SU-DHL-6 (cell line): ENCODE measurements around the gene ZSWIM7.

Experiments
- H2AFZ ChIP-seq: fragments of 200-600 bp; sonication (generic); 2 replicates; pipeline ENCODE4 v1.6.1; 2014; ENCODE audit warnings: low read depth, mild to moderate bottlenecking, moderate library complexity, mixed read lengths, antibody characterized with exemption, low read length; ENCODE audit not compliant: severe bottlenecking
- H3F3A ChIP-seq: fragments of 200-600 bp; shearing (Covaris generic); 2 replicates; pipeline ENCODE4 v1.6.0; 2016; ENCODE audit warnings: antibody characterized with exemption, mild to moderate bottlenecking; ENCODE audit not compliant: insufficient read depth
- H3K27ac ChIP-seq: fragments of 200-600 bp; sonication (generic); 2 replicates; pipeline ENCODE4 v1.5.1; 2016; ENCODE audit warnings: low read depth, mild to moderate bottlenecking, low read length, moderate library complexity, mixed read lengths
- H3K27me3 ChIP-seq: fragments of 200-600 bp; sonication (generic), shearing (Covaris generic); 2 replicates; pipeline ENCODE4 v1.6.0; 2014; ENCODE audit warnings: mild to moderate bottlenecking, low read length
- H3K36me3 ChIP-seq: fragments of 200-600 bp; sonication (generic); 2 replicates; pipeline ENCODE4 v1.6.1; 2014; ENCODE audit warnings: mild to moderate bottlenecking, low read length, mixed read lengths
- H3K4me2 ChIP-seq: fragments of 300-600, 200-600 bp; shearing (Covaris generic), sonication (generic); 2 replicates; pipeline ENCODE4 v1.6.0; 2014; ENCODE audit warnings: low read length, low read depth, mild to moderate bottlenecking; ENCODE audit not compliant: poor library complexity, severe bottlenecking
- H3K4me3 ChIP-seq: fragments of 200-600 bp; sonication (generic); 2 replicates; pipeline ENCODE4 v1.5.1; 2014; ENCODE audit warnings: antibody characterized with exemption, low read length, mild to moderate bottlenecking, mixed read lengths; ENCODE audit not compliant: insufficient read depth, poor library complexity, severe bottlenecking
- H3K79me2 ChIP-seq: fragments of 200-600 bp; sonication (generic); 2 replicates; pipeline ENCODE4 v1.6.1; 2014; ENCODE audit warnings: mild to moderate bottlenecking, low read length, moderate library complexity; ENCODE audit not compliant: insufficient read depth
- H3K9ac ChIP-seq: fragments of 200-600 bp; sonication (generic); 2 replicates; pipeline ENCODE4 v1.7.0; 2014; ENCODE audit warnings: mild to moderate bottlenecking, low read length
- H3K9me2 ChIP-seq: fragments of 200-600 bp; sonication (generic); replicated peaks from 2 replicates; pipeline ENCODE4 v1.6.1; 2014; ENCODE audit warnings: low read length; ENCODE audit not compliant: insufficient read depth
- H3K9me3 ChIP-seq: fragments of 200-600 bp; sonication (generic); 2 replicates; pipeline ENCODE4 v1.6.1; 2014; ENCODE audit warnings: low read length, mixed read lengths; ENCODE audit not compliant: insufficient read depth
- H4K20me1 ChIP-seq: fragments of 200-600 bp; sonication (generic); 2 replicates; pipeline ENCODE4 v1.6.1; 2014; ENCODE audit warnings: low read depth, mild to moderate bottlenecking, antibody characterized with exemption, low read length, moderate library complexity, mixed read lengths
- CTCF ChIP-seq: fragments of 200-600 bp; sonication (generic); IDR thresholded peaks from one replicate; pipeline ENCODE4 v1.5.1; 2017; ENCODE audit warnings: antibody characterized with exemption, mild to moderate bottlenecking, low read length, moderate library complexity; ENCODE audit not compliant: insufficient read depth, poor library complexity, severe bottlenecking
- EZH2phosphoT487 ChIP-seq: fragments of 200-600 bp; sonication (generic), shearing (Covaris generic); conservative IDR thresholded peaks from 2 replicates; pipeline ENCODE4 v1.6.1; 2018; ENCODE audit warnings: mild to moderate bottlenecking, antibody characterized with exemption, low read length, moderate library complexity, mixed read lengths

Gene ZSWIM7

GRCh38 chr17:15947976-15948752 lies 51.3 kb downstream of the ZSWIM7 start:
- H3K27me3 ChIP-seq = no peaks in the 10 kb centered on the region
- no peak overlapping the region for H2AFZ ChIP-seq
- no peak overlapping the region for H3K4me3 ChIP-seq
- no peak overlapping the region for H3K9ac ChIP-seq
- TF ChIP-seq EZH2phosphoT487 (no peak), CTCF (no peak)
- H3K36me3 ChIP-seq = no peaks in the 10 kb centered on the region
- H3K4me2 ChIP-seq = no peak overlapping the region
- no peak overlapping the region for H3K27ac ChIP-seq
- no peaks in the 10 kb centered on the region for H3K79me2 ChIP-seq
- H3K9me2 ChIP-seq = no peaks in the 10 kb centered on the region
- no peaks in the 10 kb centered on the region for H3K9me3 ChIP-seq
- no peaks in the 10 kb centered on the region for H3F3A ChIP-seq
- no peaks in the 10 kb centered on the region for H4K20me1 ChIP-seq

GRCh38 chr17:15947271-15947670 lies 52.2 kb downstream of the ZSWIM7 start:
- no peaks in the 10 kb centered on the region for H3F3A ChIP-seq
- no peaks in the 10 kb centered on the region for H4K20me1 ChIP-seq
- H3K9ac ChIP-seq = no peak overlapping the region
- no peaks in the 10 kb centered on the region for H3K9me2 ChIP-seq
- no peak overlapping the region for H3K27ac ChIP-seq
- no peaks in the 10 kb centered on the region for H3K79me2 ChIP-seq
- no peaks in the 10 kb centered on the region for H3K9me3 ChIP-seq
- H3K27me3 ChIP-seq = no peaks in the 10 kb centered on the region
- H3K36me3 ChIP-seq = no peaks in the 10 kb centered on the region
- TF ChIP-seq EZH2phosphoT487 (no peak), CTCF (no peak)
- no peak overlapping the region for H3K4me2 ChIP-seq
- H3K4me3 ChIP-seq = no peak overlapping the region
- H2AFZ ChIP-seq = no peak overlapping the region

GRCh38 chr17:15946611-15947120 lies 52.8 kb downstream of the ZSWIM7 start:
- Histone ChIP-seq H4K20me1 (no peaks in the 10 kb centered on the region), H3K27ac (no peak overlapping the region), H3K4me3 (no peak overlapping the region), H3K4me2 (no peak overlapping the region), H3K9me2 (no peaks in the 10 kb centered on the region), H3K9ac (no peak overlapping the region), H3F3A (no peaks in the 10 kb centered on the region), H3K36me3 (no peaks in the 10 kb centered on the region), H3K9me3 (no peaks in the 10 kb centered on the region), H3K79me2 (no peaks in the 10 kb centered on the region), H3K27me3 (no peaks in the 10 kb centered on the region), H2AFZ (no peak overlapping the region)
- no peak for TF ChIP-seq EZH2phosphoT487
- TF ChIP-seq CTCF = no peak
